ENCODE measurements around the gene ST3GAL5.

GRCh38 chr2:85792783-85793441 lies 95.9 kb downstream of the ST3GAL5 start:
- no peak for TF ChIP-seq CTCF (IDR thresholded peaks at IDR 0.05)
- TF ChIP-seq POLR2A (IDR thresholded peaks at IDR 0.05) = no peak
